Endothelial cell of hepatic sinusoid (primary cell): Measurements from ENCODE around the gene TRIM69.
"Not testable (repeated sequence)": the region's sequence is repeated elsewhere in the genome, so short reads cannot be mapped to it uniquely, and the experiment has no call there.

Experiments
- in situ Hi-C: cut with HindIII; loops from 2 replicates; pipeline ENCODE4 v1.10.0; 2017; ENCODE audit warnings: low sequenced_read_pairs

Gene TRIM69

GRCh38 chr15:44738340-44738984, 2.1 kb downstream of the TRIM69 start:
- in situ Hi-C loops = loop anchor here (5.0 kb wide), 3 partner anchors 49 to 151 kb away; no protein-coding TSS in a partner anchor

GRCh38 chr15:44739222-44739847, 3.0 kb downstream of the TRIM69 start:
- in situ Hi-C loops = loop anchor here (5.0 kb wide), 3 partner anchors 48 to 152 kb away; no protein-coding TSS in a partner anchor

- in situ Hi-C loops = not testable (repeated sequence)
Measured at GRCh38 chr15:44743454-44743853, 7.1 kb downstream of the TRIM69 start.

GRCh38 chr15:44753345-44753744, 17.0 kb downstream of the TRIM69 start:
- in situ Hi-C loops = no loop called here

DNA sequence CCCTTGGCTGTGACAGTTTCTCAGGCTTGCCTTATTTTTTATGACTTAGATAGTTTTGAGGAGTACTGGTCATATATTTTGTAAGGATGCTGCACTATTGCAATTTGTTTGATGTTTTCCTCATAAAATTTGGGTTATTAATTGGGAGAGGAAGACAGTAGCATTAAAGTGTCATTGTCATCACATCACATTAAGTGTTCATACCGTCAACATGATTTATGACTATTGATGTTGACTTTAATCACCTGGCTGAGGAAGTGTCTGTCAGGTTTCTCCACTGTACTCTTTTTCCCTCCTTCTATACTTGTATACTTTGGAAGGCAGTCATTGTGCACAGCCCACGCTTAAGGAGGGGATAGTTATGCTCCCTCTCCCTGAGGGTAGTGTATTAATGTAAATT, 26.9 kb downstream of the TRIM69 start:
- in situ Hi-C loops = no loop called here

DNA sequence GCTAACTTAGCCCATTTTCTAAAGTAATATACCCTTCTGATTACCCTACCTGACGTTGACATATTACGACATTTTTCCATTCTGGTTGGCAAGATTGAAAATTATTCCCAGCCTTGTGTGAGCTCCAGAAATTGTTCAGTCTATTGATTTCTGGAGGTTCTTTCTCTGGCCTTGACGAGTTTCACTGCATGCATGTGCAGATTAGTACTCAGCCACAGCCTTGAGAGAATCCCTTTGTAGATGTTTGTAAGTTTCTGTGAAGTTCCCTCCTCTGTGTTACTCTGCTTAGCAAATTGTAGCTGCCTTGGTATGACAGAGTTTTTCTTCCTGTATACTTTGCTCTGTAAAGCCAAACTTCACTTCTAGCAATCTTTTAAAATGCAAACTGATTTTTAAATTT, 27.5 kb downstream of the TRIM69 start:
- in situ Hi-C loops = no loop called here

DNA sequence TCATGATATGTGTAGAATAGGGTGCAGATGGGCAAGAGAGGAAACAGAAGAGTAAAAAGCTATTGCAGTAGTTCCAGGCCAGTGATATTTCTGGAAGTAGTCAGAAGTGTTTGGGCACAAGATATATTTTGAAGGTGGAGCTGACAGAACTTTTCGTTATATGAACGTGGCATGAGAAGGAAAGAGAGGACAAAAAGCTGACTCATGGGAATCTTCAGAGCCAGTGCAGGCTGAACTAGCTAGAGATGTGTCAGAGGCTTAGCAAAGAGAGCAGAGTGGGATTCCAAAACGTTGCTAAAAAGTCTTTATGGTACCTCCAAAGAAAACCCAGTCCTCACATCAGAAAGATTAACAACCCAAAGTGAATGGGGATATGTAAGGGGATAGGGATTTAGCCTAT, 28.7 kb downstream of the TRIM69 start:
- in situ Hi-C loops = no loop called here

DNA sequence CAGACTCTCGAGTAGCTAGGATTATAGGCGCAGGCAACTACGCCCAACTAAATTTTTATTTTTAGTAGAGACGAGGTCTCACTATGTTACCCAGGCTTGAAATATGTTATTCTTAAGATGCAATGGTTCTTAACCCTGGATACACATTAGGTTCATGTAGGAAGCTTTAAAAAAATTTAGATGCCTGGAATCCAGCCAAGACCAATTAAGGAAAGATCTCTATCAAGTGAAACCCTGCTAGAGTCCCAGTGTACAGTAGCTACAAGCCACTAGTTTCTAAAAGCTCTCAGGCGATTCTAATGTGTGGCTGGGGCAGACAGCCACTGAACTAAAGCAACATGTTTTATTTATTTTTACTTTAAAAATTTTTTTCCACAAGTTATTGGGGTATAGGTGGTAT, 33.2 kb downstream of the TRIM69 start:
- in situ Hi-C loops = no loop called here

DNA sequence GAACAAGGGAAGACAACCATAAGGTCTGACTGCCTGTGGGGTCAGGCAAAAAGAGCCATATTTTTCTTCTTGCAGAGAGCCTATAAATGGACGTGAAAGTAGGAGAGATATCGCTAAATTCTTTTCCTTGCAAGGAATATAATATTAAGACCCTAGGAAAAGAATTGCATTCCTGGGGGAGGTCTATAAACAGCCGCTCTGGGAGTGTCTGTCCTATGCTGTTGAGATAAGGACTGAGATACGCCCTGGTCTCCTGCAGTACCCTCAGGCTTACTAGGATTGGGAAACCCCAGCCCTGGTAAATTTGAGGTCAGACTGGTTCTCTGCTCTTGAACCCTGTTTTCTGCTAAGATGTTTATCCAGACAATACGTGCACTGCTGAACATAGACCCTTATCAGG, 34.4 kb downstream of the TRIM69 start:
- in situ Hi-C loops = not testable (repeated sequence)

DNA sequence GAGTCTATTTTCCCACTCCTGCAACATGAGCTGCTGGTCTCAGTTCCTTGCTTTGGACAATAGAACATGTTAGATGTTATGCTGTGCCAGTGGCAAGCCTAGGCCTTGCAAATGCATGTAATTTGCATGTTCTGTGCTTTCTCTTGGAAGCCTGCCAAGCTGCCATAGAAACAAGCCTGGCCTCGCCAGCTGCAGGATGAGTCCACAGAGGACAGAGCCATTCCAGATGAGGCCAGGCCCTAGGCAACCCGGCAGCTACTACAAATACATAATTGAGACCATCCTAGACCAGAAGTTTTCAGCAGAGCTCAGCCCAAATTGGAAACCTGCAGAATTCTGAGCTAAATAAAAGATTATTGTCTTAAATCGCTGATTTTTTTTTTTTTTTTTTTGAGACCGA, 39.6 kb downstream of the TRIM69 start:
- in situ Hi-C loops = no loop called here

- in situ Hi-C loops = no loop called here
Measured at GRCh38 chr15:44779761-44780160, 43.4 kb downstream of the TRIM69 start.

GRCh38 chr15:44780608-44781007, 44.3 kb downstream of the TRIM69 start:
- in situ Hi-C loops = no loop called here

- in situ Hi-C loops = no loop called here
Measured at GRCh38 chr15:44781128-44781810, 44.9 kb downstream of the TRIM69 start.

- in situ Hi-C loops = no loop called here
Measured at GRCh38 chr15:44782516-44782915, 46.2 kb downstream of the TRIM69 start.

GRCh38 chr15:44784918-44785274, 48.6 kb downstream of the TRIM69 start:
- in situ Hi-C loops = loop anchor here (5.0 kb wide), 1 partner anchor 48 kb away; the partner anchor contains the start of gene TRIM69

DNA sequence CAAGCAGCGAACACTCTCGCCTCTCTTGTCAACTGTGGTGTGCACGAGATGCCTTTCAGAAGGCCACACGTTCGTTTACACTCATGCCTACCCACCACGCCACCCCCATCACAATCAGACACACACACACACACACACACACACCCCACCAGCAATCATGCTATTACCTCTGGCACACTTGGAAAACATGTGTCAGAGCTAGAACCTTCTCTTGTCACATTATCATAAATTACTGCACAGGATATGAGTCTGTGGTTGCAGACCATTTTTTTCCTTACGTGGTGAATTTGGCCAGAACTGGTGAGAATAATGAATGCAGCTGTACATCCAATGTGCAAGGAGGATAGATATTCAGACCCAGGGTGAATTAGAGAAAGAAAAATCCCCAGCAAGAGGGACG, 52.4 kb downstream of the TRIM69 start:
- in situ Hi-C loops = loop anchor here (5.0 kb wide), 1 partner anchor 51 kb away; the partner anchor contains the start of gene TRIM69

- in situ Hi-C loops = no loop called here
Measured at GRCh38 chr15:44790215-44790614, 53.9 kb downstream of the TRIM69 start.

DNA sequence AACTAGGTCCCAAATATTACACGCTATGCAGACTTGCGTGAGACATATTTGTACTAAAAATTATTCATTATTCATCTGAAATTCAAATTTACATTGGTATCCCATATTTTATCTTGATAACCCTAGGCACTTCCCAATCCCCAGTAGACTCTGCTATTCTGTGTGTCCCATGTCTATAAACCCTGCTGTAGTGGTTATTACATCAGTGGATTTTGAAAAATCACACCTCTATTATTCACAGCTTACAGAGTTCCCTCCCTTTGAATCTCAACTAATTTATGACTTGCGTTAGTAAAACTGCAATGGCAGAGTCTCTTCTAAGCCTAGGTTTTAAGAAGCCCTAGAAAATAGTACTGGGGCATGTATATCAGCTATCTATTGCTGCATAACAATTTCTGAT, 54.3 kb downstream of the TRIM69 start:
- in situ Hi-C loops = no loop called here

GRCh38 chr15:44792715-44793114, 56.4 kb downstream of the TRIM69 start:
- in situ Hi-C loops = no loop called here

DNA sequence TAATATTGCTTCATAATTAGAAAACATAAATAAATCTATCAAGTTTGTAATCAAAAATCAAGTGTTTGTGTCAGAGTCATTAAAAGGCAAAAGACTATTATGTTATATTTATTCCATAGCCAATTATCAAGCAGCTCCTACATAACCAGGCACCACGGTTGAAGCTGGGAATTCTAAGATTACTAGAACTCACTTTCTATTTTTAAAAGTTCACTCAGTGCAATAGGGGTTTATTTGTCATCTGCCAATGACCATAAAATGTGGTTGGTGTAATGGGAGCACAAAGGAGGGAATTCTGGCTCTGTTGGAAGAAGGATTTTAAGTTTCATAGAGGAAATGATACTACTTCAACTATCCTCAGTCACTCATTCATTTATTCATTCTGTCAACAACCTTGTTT, 57.7 kb downstream of the TRIM69 start:
- in situ Hi-C loops = no loop called here

DNA sequence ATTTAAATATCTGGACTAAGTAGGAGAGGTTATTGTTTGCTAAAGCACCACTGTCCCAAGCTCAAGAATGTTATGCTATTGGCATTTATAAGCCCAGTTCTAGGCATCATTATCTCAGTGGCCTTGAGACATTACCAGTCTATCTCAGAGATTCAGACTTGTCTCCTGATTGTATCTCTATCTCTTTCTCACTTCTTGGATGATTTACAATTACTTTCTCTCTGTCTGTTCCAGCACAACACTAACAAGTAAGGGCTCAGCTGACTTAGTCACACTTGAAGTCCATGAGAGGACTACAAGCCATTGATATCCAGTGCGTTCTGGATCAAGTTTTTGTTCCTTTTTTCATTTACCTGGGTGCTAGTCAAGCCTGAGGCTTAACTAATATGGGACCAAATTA, 60.2 kb downstream of the TRIM69 start:
- in situ Hi-C loops = no loop called here

DNA sequence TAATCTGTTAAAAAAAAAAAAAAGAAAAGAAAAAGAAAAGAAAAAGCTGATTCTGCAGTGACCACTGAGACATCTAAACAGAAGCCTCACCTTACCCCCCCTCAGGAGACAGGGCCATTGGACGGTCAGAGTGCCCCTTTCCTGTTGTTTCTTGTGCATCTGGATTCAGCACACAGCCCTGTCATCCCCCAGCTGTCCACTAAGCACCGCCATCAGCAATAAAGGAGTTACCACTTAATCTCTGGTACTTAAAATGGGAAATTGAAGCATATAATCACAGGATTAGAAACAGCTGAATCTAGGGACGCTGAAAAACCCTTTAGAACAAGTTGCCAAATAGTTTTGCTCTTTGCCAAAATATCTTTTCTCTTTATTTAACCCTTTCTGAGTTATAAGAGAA, 62.5 kb downstream of the TRIM69 start:
- in situ Hi-C loops = no loop called here
